ENCODE measurements around the gene NFIC.

NFIC gene

DNA sequence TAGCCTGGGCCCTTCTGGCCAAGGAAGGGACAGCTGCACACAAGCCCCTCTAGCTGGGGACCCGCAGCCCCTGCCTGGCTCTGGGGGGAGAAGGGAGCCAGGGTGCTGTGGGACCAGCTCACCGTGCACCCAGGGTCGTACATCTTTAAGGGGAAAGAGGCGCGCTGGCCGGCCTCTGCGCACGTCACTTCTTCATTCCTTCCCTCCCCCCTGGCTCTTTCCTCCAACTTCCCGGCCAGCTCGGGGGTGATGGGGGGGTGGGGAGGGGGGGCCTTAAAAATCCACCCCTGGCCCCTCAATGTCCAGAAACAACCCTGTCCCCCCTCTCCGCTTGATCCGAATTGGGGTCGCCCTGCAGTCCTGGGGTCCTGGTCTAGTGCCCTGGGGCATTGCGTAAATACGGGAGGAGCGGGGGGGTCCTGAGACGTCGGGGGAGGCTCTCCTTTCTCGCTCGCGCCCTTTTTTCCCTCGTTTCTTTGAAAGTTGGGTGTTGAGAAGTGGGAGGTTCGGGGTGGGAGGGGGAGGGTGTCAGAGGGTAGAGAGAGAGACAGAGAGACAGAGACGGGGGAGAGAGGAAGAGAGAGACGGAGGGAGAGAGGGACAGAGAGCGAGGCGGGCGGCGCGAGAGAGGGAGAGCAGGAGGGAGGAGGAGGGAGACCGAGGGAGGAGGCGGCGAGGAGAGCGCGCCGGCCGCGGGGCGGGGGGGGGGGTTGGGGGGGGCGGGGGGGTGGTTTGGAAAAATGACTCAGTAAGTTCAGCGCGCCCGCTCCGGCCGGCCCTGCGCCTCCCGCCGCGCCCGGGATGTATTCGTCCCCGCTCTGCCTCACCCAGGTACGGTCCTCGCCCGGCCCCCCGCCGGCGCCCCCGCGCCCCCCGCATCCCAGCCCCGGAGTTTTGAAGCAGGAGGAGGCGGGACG is at the start of gene NFIC:
Gene NFIC (plus strand): TSS at position 748 of the 917 bp plus-strand sequence. CDS start 54 bp downstream, at position 802.
- TF ChIP-seq, protein P1, sequence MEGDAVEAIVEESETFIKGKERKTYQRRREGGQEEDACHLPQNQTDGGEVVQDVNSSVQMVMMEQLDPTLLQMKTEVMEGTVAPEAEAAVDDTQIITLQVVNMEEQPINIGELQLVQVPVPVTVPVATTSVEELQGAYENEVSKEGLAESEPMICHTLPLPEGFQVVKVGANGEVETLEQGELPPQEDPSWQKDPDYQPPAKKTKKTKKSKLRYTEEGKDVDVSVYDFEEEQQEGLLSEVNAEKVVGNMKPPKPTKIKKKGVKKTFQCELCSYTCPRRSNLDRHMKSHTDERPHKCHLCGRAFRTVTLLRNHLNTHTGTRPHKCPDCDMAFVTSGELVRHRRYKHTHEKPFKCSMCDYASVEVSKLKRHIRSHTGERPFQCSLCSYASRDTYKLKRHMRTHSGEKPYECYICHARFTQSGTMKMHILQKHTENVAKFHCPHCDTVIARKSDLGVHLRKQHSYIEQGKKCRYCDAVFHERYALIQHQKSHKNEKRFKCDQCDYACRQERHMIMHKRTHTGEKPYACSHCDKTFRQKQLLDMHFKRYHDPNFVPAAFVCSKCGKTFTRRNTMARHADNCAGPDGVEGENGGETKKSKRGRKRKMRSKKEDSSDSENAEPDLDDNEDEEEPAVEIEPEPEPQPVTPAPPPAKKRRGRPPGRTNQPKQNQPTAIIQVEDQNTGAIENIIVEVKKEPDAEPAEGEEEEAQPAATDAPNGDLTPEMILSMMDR (IDR thresholded peaks at IDR 0.05; ENCODE audit: poor library complexity, severe bottlenecking): no peak
- Histone ChIP-seq H3K4me1 (ENCODE audit: insufficient read depth, poor library complexity, severe bottlenecking) (peaks cover 7% of the 10 kb centered on the region), H3K36me3 (ENCODE audit: low read depth) (peaks cover 6% of the 10 kb centered on the region), H3K9me3 (ENCODE audit: severe bottlenecking) (no peaks in the 10 kb centered on the region), H3K27ac (ENCODE audit: poor library complexity, severe bottlenecking) (peak within 1 kb of the TSS; percentile 85), H3K4me3 (ENCODE audit: severe bottlenecking) (peak within 1 kb of the TSS; percentile 80), H3K27me3 (ENCODE audit: insufficient read depth, poor library complexity, severe bottlenecking) (no peaks in the 10 kb centered on the region)
- DNase-seq (ENCODE audit: low spot score) (peak; percentile 76), ATAC-seq (ENCODE audit: low read depth) (peak; percentile 59)

DNA sequence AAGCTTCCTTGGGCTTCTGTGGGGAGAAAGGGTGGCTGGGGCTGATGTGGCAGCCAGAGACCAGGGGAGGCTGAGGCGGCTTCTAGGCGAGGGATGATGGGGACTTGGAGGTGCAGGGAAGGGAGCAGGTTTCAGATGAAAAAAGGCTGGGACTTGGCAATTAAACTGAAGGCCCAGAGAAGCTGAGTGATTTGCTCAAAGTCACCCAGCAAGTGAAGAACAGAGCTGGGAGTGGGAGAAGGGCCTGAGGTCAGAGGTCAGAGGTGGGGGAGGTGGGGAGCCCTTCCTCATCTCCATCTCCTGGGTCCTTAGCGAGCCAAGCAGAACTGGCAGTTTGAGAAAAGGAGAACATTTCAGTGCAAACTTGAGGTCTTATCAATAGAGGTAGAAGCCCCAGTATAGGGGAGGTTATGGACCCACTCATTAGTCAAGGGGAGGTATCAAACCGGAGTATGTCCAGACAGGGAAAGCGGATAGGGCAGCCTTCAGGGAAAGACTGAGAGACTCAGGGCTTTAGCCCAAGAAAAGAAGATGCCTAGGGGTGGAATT is 49.6 kb upstream of the NFIC start:
- DNase-seq (ENCODE audit: low spot score): no peak

DNA sequence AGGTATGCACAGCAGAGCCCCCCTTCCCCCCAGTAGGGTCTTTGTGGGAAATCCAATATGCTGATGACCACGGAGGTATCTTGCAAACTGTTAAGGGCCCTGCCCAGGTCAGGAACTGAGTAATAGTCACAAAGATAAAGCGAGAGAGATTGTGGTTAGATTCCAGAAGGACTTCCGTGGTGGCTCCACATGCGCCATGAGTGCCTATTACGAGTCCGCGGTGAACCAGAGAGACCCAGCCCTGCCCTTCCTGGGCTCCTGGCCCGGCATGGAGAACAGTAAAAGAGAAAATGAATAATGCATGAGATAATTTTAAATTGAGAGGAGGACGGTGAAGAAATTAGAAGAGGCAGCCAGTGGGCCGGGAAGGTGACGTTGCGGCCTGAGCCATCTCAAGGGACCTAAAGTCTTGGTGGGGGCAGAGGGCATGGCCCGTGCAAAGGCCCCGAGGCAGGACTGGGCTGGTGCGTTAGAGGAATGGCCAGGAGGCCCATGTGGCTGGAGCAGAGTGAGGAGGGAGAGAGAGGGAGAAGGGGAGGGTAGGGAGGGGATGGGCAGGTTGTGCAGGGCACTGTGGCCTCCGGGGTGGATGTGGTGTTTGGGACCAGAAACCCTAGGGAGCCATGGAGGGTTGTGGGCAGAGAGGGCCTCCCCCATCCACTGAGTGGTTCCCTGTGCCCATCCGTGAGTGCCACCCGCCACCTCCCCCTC is 46.6 kb upstream of the NFIC start:
- Histone ChIP-seq H3K27me3 (ENCODE audit: insufficient read depth, poor library complexity, severe bottlenecking) (no peaks in the 10 kb centered on the region), H3K4me1 (ENCODE audit: insufficient read depth, poor library complexity, severe bottlenecking) (no peaks in the 10 kb centered on the region), H3K9me3 (ENCODE audit: severe bottlenecking) (no peaks in the 10 kb centered on the region), H3K36me3 (ENCODE audit: low read depth) (no peaks in the 10 kb centered on the region), H3K27ac (ENCODE audit: poor library complexity, severe bottlenecking) (no peak overlapping the region), H3K4me3 (ENCODE audit: severe bottlenecking) (no peak overlapping the region)
- no peak for DNase-seq (ENCODE audit: low spot score)
- no peak for ATAC-seq (ENCODE audit: low read depth)
- TF ChIP-seq, protein P1 (IDR thresholded peaks at IDR 0.05; ENCODE audit: poor library complexity, severe bottlenecking): no peak

More for the DNA sequence above, 49.6 kb upstream of the NFIC start:
- no peaks in the 10 kb centered on the region for H3K9me3 ChIP-seq (ENCODE audit: severe bottlenecking)
- no peaks in the 10 kb centered on the region for H3K27me3 ChIP-seq (ENCODE audit: insufficient read depth, poor library complexity, severe bottlenecking)
- H3K36me3 ChIP-seq (ENCODE audit: low read depth): no peaks in the 10 kb centered on the region
- TF ChIP-seq, protein P1 (IDR thresholded peaks at IDR 0.05; ENCODE audit: poor library complexity, severe bottlenecking): no peak
- no peak for ATAC-seq (ENCODE audit: low read depth)
- H3K27ac ChIP-seq (ENCODE audit: poor library complexity, severe bottlenecking): no peak overlapping the region
- H3K4me1 ChIP-seq (ENCODE audit: insufficient read depth, poor library complexity, severe bottlenecking): no peaks in the 10 kb centered on the region
- no peak overlapping the region for H3K4me3 ChIP-seq (ENCODE audit: severe bottlenecking)

DNA sequence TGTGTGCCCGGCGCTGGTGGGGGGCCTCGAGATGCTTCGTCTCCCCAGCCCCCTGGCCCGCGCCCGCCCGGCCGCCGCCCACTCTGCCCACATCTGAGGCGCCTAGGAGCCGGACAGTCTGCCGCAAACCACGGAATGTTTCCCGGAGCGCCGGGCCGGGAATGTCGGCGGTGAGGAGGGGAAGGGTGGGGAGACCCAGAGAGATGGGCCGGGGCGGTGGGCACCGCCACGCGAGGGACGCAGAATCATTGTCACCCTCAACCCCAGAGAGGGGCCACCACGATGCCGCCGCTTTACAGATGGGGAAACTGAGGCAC is 46.1 kb upstream of the NFIC start:
- H3K27me3 ChIP-seq (ENCODE audit: insufficient read depth, poor library complexity, severe bottlenecking): no peaks in the 10 kb centered on the region
- H3K4me1 ChIP-seq (ENCODE audit: insufficient read depth, poor library complexity, severe bottlenecking): no peaks in the 10 kb centered on the region
- H3K36me3 ChIP-seq (ENCODE audit: low read depth): no peaks in the 10 kb centered on the region
- DNase-seq (ENCODE audit: low spot score) (no peak), ATAC-seq (ENCODE audit: low read depth) (no peak)
- TF ChIP-seq, protein P1 (IDR thresholded peaks at IDR 0.05; ENCODE audit: poor library complexity, severe bottlenecking): no peak
- H3K4me3 ChIP-seq (ENCODE audit: severe bottlenecking): no peak overlapping the region
- H3K9me3 ChIP-seq (ENCODE audit: severe bottlenecking): no peaks in the 10 kb centered on the region
- no peak overlapping the region for H3K27ac ChIP-seq (ENCODE audit: poor library complexity, severe bottlenecking)
